GM21515 (cell line): ENCODE data around the gene PRPF8.
"Not testable (repeated sequence)": the region's sequence is repeated elsewhere in the genome, so short reads cannot be mapped to it uniquely, and the experiment has no call there.

ENCODE experiments used
- ATAC-seq: cut with Tn5 transposase; IDR thresholded peaks from one replicate; pipeline ENCODE4 v1.9.1; 2021; ENCODE audit not compliant: unreplicated experiment

The PRPF8 gene

DNA sequence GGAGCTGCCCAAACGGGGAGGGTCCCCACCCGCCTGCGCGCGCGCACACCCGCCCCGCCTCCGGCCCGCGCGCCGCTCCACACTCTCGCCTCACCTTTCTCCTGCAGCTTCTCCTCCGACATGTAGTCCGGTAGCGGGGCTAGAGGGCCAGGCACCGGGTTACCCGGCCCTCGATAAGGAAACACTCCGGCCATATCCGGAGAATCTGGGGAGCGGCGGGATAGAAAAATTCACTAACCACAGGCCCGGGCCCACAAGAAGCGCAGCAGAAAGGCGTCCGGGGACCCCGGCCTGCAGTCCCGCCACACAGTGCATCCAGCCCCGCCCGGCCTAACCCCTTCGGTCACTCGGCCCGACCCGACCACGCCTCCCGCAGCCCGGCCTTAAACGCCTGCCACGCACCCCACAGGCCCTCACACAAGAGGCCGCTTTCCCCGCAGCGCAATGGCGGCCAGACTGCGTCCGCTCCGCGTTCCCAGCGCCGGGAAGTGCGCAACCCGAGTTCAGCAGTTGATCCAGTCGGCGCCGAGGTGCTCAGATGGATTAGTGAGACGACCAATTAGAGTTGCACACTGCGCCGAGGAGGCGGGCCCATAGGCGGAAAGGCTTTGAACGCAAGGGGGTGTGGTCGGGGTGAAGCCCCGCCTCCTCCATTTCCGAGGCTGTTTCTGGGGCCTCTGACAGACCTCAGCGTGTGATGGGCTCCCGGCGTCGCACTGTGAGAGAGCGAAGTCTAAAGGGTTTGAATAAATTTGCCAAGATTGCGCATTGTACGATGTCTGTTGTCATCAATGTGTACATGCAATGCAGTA is at the start of gene PRPF8:
Gene PRPF8, minus strand, starts transcription at position 490 of the 812 bp plus-strand sequence. Its CDS starts 296 bp downstream, at position 194.
- peak; percentile 92 for ATAC-seq

DNA sequence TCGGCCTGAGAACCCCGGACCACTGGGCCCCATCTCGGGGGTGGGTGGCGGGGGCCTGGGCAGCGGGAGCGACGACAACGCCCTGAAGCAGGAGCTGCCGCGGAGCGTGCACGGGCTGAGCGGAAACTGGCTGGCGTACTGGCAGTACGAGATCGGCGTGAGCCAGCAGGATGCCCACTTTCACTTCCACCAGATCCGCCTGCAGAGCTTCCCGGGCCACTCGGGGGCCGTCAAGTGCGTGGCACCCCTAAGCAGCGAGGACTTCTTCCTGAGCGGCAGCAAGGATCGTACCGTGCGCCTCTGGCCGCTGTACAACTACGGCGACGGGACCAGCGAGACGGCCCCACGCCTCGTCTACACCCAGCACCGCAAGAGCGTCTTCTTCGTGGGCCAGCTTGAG is 49.1 kb upstream of the PRPF8 start:
- no peak for ATAC-seq

GRCh38 chr17:1732833-1733321 is 48.2 kb upstream of the PRPF8 start:
- ATAC-seq, result no peak

DNA sequence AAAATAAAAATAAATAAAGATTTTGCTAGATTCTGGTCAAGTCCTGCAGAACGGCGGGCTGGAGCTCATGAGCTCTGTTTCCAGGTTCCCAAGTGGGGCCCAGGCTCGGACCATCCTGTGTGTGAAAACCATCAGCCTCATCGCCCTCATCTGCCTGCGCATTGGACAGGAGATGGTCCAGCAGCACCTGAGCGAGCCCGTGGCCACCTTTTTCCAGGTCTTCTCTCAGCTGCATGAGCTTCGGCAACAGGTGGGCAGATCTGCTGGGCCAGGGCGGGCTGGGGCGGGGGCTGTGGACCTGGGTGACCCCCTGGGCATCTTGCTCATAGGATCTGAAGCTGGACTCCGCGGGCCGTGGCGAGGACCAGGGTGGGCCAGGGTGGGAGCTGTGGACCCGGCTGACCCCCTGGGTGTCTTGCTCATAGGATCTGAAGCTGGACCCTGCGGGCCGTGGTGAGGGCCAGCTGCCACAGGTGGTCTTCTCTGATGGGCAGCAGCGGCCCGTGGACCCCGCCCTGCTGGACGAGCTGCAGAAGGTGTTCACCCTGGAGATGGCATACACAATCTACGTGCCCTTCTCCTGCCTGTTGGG is 47.7 kb upstream of the PRPF8 start:
- no peak for ATAC-seq

- no peak for ATAC-seq
These were observed 46.5 kb upstream of the PRPF8 start for GRCh38 chr17:1731194-1731506.

DNA sequence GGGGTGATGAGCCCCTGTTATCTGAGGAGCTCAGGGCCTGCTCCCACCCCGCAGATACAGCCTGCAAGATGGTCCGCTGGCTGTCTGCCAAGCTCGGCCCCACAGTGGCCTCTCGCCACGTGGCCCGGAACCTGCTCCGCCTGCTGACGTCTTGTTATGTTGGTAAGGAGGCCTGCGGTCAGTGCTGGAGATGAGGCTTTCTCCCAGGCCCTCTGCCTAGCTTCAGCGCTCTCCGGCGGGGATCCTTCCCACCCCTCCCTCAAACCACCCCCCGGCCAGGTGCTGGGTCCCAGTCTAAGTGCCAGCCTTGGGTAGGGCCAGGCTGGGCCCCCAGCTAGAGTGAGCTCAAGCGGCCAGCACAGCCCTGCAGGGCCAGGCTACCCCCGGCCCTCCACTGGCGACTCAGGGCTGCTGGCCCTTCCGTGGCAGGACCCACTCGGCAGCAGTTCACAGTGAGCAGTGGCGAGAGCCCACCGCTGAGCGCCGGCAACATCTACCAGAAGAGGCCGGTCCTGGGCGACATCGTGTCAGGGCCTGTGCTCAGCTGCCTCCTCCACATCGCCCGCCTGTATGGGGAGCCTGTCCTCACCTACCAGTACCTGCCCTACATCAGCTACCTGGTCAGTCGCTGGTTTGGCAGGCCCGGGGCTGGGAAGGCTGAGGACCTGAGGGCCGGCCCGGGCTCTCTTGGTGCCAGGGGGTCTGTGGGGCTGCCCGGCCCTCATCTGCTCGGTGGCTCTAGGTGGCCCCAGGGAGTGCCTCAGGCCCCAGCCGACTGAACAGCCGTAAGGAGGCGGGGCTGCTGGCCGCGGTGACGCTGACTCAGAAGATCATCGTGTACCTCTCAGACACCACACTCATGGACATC is 45.9 kb upstream of the PRPF8 start:
- no peak for ATAC-seq

- no peak for ATAC-seq
These were observed 45.3 kb upstream of the PRPF8 start for GRCh38 chr17:1729966-1730325.

- no peak for ATAC-seq
These were observed 43.4 kb upstream of the PRPF8 start for GRCh38 chr17:1727876-1728630.

GRCh38 chr17:1727258-1727789 is 42.7 kb upstream of the PRPF8 start:
- no peak for ATAC-seq

- ATAC-seq, result no peak
These were observed 42.1 kb upstream of the PRPF8 start for GRCh38 chr17:1726626-1727257.

- no peak for ATAC-seq
These were observed 41.2 kb upstream of the PRPF8 start for GRCh38 chr17:1725642-1726511.

- ATAC-seq, result peak; percentile 27
These were observed 40.4 kb upstream of the PRPF8 start for GRCh38 chr17:1724869-1725641.

DNA sequence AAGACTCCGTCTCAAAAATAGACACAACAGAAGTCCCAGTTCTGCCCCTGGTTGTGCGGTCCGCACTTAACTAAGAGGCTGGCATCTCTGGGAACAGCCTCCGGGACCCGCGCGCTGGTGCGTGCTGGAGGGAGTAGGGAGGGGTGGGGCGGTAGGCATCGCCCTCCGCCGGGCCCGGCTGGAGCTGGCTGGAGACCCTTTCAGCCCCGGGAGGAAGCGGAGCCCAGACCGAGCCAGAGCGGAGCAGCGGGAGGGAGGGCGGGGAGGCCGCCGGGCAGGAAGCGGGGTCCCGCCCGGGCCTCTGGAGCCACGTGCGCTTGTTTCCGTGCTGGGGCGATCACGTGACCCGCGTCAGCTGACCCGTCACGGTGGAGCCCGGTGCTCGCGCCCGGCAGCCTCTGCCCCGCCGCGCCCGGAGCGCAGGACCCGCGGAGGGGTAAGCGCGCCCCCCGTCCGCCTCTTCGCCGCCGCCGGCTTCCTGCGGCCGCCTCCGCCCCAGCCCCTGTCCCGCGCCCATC is 39.7 kb upstream of the PRPF8 start, which contains the start of gene WDR81:
Gene WDR81, plus strand, starts transcription at position 354 of the 518 bp plus-strand sequence. CDS start 256 bp downstream, outside the sequence.
- ATAC-seq, result peak; percentile 45

DNA sequence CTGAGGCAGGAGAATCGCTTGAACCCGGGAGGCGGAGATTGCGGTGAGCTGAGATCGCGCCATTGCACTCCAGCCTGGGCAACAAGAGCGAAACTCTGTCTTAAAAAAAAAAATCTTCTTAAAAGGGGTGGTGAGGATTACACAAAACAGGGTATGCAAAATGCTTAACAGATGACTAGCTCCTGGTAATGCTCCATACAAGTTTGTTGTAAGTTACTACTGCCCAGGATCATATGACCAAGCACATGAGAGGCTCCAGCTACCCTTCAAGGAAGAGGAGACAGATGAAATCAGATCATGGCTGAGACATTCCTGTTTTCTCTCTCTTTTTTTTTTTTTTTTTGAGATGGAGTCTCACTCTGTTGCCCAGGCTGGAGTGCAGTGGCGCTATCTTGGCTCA is 37.4 kb upstream of the PRPF8 start:
- ATAC-seq, result not testable (repeated sequence)

- ATAC-seq, result no peak
These were observed 36.3 kb upstream of the PRPF8 start for GRCh38 chr17:1720856-1721386.

GRCh38 chr17:1718362-1719165 is 33.9 kb upstream of the PRPF8 start:
- ATAC-seq, result no peak
